ENCODE data around the gene GABRG3. TPM values are rescaled to one million over a fixed set of nuclear protein-coding genes. Genes with fewer than 3 reads are reported as not detected.

Gene GABRG3
- total RNA-seq, 4 donors from 2014 or later = not detected

GRCh38 chr15:27466758-27467157 lies 495.8 kb downstream of the GABRG3 start:
- intact Hi-C loops (cut with DNase I) = no loop called here

GRCh38 chr15:27468151-27468591 lies 497.2 kb downstream of the GABRG3 start:
- no peaks in the 10 kb centered on the region for H3K27me3 ChIP-seq
- no peaks in the 10 kb centered on the region for H3K4me1 ChIP-seq
- no peak for TF ChIP-seq POLR2A (IDR thresholded peaks at IDR 0.05; ENCODE audit: low read depth)
- TF ChIP-seq POLR2AphosphoS5 (IDR thresholded peaks at IDR 0.05) = no peak
- no peak for TF ChIP-seq EP300 (IDR thresholded peaks at IDR 0.05)
- no peak for TF ChIP-seq CTCF (IDR thresholded peaks at IDR 0.05)
- no peak overlapping the region for H3K27ac ChIP-seq (replicated peaks in 1 of 4)
- H3K36me3 ChIP-seq = no peaks in the 10 kb centered on the region
- H3K4me3 ChIP-seq = no peak overlapping the region
- no peaks in the 10 kb centered on the region for H3K9me3 ChIP-seq
- WGBS = 76% methylated on average over 3 of the region's 3 CpGs
- intact Hi-C loops (cut with DNase I) = no loop called here
- DNase-seq (ENCODE audit: extremely low spot score) = no peak

More at GRCh38 chr15:27466758-27467157, 495.8 kb downstream of the GABRG3 start:
- DNase-seq (ENCODE audit: extremely low spot score) = no peak
- Histone ChIP-seq H3K4me3 (no peak overlapping the region), H3K36me3 (no peaks in the 10 kb centered on the region), H3K4me1 (no peaks in the 10 kb centered on the region), H3K9me3 (no peaks in the 10 kb centered on the region), H3K27me3 (no peaks in the 10 kb centered on the region), H3K27ac (replicated peaks in 1 of 4) (no peak overlapping the region)
- WGBS = 73% methylated on average over 2 of the region's 2 CpGs
- TF ChIP-seq CTCF (IDR thresholded peaks at IDR 0.05) (no peak), POLR2A (IDR thresholded peaks at IDR 0.05; ENCODE audit: low read depth) (no peak), EP300 (IDR thresholded peaks at IDR 0.05) (no peak), POLR2AphosphoS5 (IDR thresholded peaks at IDR 0.05) (no peak)

GRCh38 chr15:27473845-27474244 lies 502.9 kb downstream of the GABRG3 start:
- intact Hi-C loops (cut with DNase I) = no loop called here
- H3K4me3 ChIP-seq = no peak overlapping the region
- H3K27ac ChIP-seq (replicated peaks in 1 of 4) = no peak overlapping the region
- no peak for DNase-seq (ENCODE audit: extremely low spot score)
- TF ChIP-seq POLR2AphosphoS5 (IDR thresholded peaks at IDR 0.05) = no peak
- no peak for TF ChIP-seq EP300 (IDR thresholded peaks at IDR 0.05)
- no peak for TF ChIP-seq CTCF (IDR thresholded peaks at IDR 0.05)
- no peak for TF ChIP-seq POLR2A (IDR thresholded peaks at IDR 0.05; ENCODE audit: low read depth)
- WGBS = 75% methylated on average over 1 of the region's 1 CpG
- H3K9me3 ChIP-seq = no peaks in the 10 kb centered on the region
- H3K4me1 ChIP-seq = no peaks in the 10 kb centered on the region
- no peaks in the 10 kb centered on the region for H3K27me3 ChIP-seq
- no peaks in the 10 kb centered on the region for H3K36me3 ChIP-seq

- no peak for TF ChIP-seq POLR2A (IDR thresholded peaks at IDR 0.05; ENCODE audit: low read depth)
- no peak for TF ChIP-seq CTCF (IDR thresholded peaks at IDR 0.05)
- no peak for TF ChIP-seq POLR2AphosphoS5 (IDR thresholded peaks at IDR 0.05)
- no peak for TF ChIP-seq EP300 (IDR thresholded peaks at IDR 0.05)
- Histone ChIP-seq H3K4me1 (peaks cover 0 to 4% (median 0%) of the 10 kb centered on the region in 4 donors), H3K27ac (replicated peaks in 1 of 4) (no peak overlapping the region), H3K4me3 (no peak overlapping the region), H3K9me3 (no peaks in the 10 kb centered on the region), H3K36me3 (no peaks in the 10 kb centered on the region), H3K27me3 (no peaks in the 10 kb centered on the region)
- 95% methylated on average over 4 of the region's 4 CpGs for WGBS
- intact Hi-C loops (cut with DNase I) = no loop called here
- no peak for DNase-seq (ENCODE audit: extremely low spot score)
These were observed 504.4 kb downstream of the GABRG3 start for GRCh38 chr15:27475395-27475794.
